Measurements from ENCODE around the gene SLC10A7.

DNA sequence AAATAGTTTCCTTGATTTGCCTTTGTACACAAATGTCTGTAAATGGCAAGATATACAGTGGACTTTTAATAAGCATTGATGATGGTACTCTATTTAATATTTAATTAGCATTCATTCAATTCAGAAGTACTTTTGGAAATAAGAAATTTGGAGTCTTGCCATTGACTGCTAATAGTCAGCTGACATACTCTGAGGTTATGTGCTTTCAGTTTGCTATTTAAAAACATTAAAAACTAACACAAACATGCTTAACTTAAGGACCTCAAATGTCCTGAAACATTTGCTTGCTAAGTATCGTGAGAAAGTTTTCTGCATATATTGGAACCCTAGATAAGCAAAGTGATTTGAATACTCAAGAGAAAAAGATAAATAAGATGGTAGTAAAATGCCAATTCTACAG is 242.8 kb downstream of the SLC10A7 start:
- TF ChIP-seq, protein P1, sequence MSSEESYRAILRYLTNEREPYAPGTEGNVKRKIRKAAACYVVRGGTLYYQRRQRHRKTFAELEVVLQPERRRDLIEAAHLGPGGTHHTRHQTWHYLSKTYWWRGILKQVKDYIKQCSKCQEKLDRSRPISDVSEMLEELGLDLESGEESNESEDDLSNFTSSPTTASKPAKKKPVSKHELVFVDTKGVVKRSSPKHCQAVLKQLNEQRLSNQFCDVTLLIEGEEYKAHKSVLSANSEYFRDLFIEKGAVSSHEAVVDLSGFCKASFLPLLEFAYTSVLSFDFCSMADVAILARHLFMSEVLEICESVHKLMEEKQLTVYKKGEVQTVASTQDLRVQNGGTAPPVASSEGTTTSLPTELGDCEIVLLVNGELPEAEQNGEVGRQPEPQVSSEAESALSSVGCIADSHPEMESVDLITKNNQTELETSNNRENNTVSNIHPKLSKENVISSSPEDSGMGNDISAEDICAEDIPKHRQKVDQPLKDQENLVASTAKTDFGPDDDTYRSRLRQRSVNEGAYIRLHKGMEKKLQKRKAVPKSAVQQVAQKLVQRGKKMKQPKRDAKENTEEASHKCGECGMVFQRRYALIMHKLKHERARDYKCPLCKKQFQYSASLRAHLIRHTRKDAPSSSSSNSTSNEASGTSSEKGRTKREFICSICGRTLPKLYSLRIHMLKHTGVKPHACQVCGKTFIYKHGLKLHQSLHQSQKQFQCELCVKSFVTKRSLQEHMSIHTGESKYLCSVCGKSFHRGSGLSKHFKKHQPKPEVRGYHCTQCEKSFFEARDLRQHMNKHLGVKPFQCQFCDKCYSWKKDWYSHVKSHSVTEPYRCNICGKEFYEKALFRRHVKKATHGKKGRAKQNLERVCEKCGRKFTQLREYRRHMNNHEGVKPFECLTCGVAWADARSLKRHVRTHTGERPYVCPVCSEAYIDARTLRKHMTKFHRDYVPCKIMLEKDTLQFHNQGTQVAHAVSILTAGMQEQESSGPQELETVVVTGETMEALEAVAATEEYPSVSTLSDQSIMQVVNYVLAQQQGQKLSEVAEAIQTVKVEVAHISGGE (CRISPR knock-in tag; IDR thresholded peaks at IDR 0.05) = no peak
- TF ChIP-seq POLR2A (conservative IDR thresholded peaks at IDR 0.05) = no peak
- TF ChIP-seq NR2C2 (CRISPR knock-in tag; IDR thresholded peaks at IDR 0.05) = no peak
- TF ChIP-seq NR2C2 (tag; IDR thresholded peaks at IDR 0.05) = no peak
- TF ChIP-seq PML (IDR thresholded peaks at IDR 0.05; ENCODE audit: low read length) = no peak
- no peak for TF ChIP-seq HDAC2 (IDR thresholded peaks at IDR 0.05)
- TF ChIP-seq, protein P2, sequence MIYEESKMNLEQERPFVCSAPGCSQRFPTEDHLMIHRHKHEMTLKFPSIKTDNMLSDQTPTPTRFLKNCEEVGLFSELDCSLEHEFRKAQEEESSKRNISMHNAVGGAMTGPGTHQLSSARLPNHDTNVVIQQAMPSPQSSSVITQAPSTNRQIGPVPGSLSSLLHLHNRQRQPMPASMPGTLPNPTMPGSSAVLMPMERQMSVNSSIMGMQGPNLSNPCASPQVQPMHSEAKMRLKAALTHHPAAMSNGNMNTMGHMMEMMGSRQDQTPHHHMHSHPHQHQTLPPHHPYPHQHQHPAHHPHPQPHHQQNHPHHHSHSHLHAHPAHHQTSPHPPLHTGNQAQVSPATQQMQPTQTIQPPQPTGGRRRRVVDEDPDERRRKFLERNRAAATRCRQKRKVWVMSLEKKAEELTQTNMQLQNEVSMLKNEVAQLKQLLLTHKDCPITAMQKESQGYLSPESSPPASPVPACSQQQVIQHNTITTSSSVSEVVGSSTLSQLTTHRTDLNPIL (CRISPR knock-in tag; IDR thresholded peaks at IDR 0.05) = no peak
- TF ChIP-seq TAF1 (IDR thresholded peaks at IDR 0.05; ENCODE audit: control insufficient read depth, extremely low read depth, insufficient read depth, low read length, severe bottlenecking) = no peak
- no peak for TF ChIP-seq ELF4 (CRISPR knock-in tag; IDR thresholded peaks at IDR 0.05)
- no peak for TF ChIP-seq IFI16 (CRISPR knock-in tag; IDR thresholded peaks at IDR 0.05)
- no peak for TF ChIP-seq ZNF121 (CRISPR knock-in tag; conservative IDR thresholded peaks at IDR 0.05)
- TF ChIP-seq CC2D1A (IDR thresholded peaks at IDR 0.05) = no peak

Measured in K562 (cell line).